Measurements from ENCODE around the gene DNAJB1.

Gene DNAJB1

DNA sequence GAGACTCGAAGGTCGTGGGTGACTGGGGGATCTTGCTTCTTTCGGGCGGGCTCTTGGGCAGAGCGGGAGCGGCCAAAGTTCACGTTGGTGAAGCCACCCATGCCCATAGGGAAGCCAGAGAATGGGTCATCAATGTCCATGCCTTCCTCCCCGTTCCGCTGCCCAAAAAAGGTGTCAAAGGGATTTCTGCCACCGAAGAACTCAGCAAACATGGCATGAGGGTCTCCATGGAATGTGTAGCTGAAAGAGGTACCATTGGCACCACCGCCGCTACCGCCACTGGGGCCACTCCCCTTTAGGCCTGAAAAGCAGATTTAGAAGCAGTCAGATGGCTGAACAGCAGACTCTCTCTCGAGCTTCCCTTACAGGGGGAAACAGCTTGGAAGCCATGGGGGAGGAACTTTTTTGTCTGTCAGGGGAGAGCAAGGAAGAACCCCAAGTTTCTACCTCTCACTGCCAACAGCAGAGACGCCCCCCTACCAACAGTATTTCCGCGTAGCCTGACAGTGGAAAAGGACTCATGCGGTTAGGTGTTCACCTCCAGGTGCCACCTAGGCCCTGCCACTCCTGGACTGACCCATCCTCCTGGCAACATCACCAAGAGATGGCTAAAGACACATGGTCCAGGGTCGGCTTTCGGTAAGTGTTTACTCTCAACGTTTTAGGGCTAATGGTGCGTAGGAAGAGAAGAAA lies 1.3 kb downstream of the DNAJB1 start:
- ChIA-PET POLR2A (interaction anchor here (0.7 to 2.0 kb wide), 7 partner anchors 9 to 90 kb away, joined by 3 to 53 read pairs (median 7); partner anchors contain the start of gene GIPC1), CTCF (interaction anchor here (1.9 kb wide), 1 partner anchor 13 kb away, joined by 7 read pairs; no protein-coding TSS in a partner anchor)
- no peak for DNase-seq (ENCODE audit: extremely low spot score)
- no peak for TF ChIP-seq FOXM1 (IDR thresholded peaks at IDR 0.05; ENCODE audit: borderline replicate concordance)
- TF ChIP-seq HDGF (IDR thresholded peaks at IDR 0.05; ENCODE audit: borderline replicate concordance), result no peak
- TF ChIP-seq NFRKB (IDR thresholded peaks at IDR 0.05), result no peak
- no peak for TF ChIP-seq SP1 (IDR thresholded peaks at IDR 0.05)
- TF ChIP-seq FOXK2 (IDR thresholded peaks at IDR 0.05), result no peak
- no peak for TF ChIP-seq ZNF384 (IDR thresholded peaks at IDR 0.05)
- TF ChIP-seq FOXA1 (IDR thresholded peaks at IDR 0.05), result no peak
- no peak for TF ChIP-seq CTBP1 (IDR thresholded peaks at IDR 0.05; ENCODE audit: borderline replicate concordance)
- no peak for TF ChIP-seq BHLHE40 (IDR thresholded peaks at IDR 0.05; ENCODE audit: borderline replicate concordance)
- no peak for TF ChIP-seq SUZ12 (IDR thresholded peaks at IDR 0.05)

DNA sequence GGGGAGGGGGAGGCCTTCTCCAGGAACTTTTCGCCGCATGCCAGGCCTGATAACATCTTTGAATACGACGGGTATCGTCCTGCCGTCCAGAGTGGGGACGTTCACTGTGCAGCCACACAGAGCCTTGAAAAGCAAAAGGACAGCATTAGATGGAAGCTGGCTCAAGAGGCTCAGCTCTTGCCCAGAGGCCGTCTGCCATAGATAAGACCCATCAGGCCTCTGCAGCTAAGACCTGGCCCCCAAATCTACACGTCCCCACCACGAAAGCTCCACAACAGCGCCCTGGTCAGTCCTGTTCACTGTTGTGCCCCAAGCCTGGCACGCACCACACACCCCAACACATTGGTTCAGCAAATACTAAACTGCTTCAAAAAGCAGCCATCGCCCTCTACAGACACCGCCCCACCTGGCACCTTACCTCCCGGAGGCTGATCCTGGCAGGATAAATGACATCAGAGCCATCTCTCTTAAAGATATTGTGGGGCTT lies 2.1 kb downstream of the DNAJB1 start:
- TF ChIP-seq CTBP1 (IDR thresholded peaks at IDR 0.05; ENCODE audit: borderline replicate concordance) (no peak), ARNT (IDR thresholded peaks at IDR 0.05) (no peak), L3MBTL2 (conservative IDR thresholded peaks at IDR 0.05) (no peak), HDGF (IDR thresholded peaks at IDR 0.05; ENCODE audit: borderline replicate concordance) (no peak)
- ChIA-PET CTCF (no interaction called here), POLR2A (interaction anchor here (0.9 kb wide), 1 partner anchor 41 kb away, joined by 3 read pairs; no protein-coding TSS in a partner anchor)
- no peak for DNase-seq (ENCODE audit: extremely low spot score)

DNA sequence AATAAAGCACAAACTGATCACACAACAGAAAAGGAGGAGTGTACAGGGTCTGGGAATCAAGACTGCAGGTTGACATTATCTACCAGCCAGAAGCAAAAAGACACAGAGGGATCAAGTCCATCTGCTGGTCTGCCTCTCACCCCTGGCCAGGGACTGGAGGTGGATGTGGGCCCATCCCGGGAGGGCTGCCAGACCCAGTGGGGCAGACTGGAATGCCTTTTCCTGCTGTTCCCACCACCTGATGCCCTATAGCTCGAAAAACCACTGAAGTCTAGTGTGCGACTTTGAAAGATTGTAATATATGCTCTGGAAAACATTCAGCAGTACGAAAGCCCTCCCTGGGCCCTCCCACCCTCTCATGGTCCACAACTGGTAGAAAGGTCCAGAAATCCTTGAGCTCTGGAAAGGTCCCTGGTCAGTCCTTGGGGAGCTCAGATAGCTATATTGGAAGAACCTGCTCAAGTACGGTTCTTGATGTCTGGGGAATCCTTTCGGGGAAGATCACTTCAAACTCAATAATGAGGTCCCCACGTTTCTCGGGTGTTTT lies 2.6 kb downstream of the DNAJB1 start:
- no peak for TF ChIP-seq LEF1 (IDR thresholded peaks at IDR 0.05; ENCODE audit: borderline replicate concordance)
- no peak for TF ChIP-seq SP1 (IDR thresholded peaks at IDR 0.05)
- TF ChIP-seq HDGF (IDR thresholded peaks at IDR 0.05; ENCODE audit: borderline replicate concordance), result no peak
- TF ChIP-seq ARNT (IDR thresholded peaks at IDR 0.05), result no peak
- no peak for TF ChIP-seq ELF4 (IDR thresholded peaks at IDR 0.05)
- TF ChIP-seq TARDBP (IDR thresholded peaks at IDR 0.05), result no peak
- no peak for TF ChIP-seq BHLHE40 (IDR thresholded peaks at IDR 0.05; ENCODE audit: borderline replicate concordance)
- no peak for TF ChIP-seq FOXK2 (IDR thresholded peaks at IDR 0.05)
- TF ChIP-seq CTBP1 (IDR thresholded peaks at IDR 0.05; ENCODE audit: borderline replicate concordance), result no peak
- TF ChIP-seq NFRKB (IDR thresholded peaks at IDR 0.05), result no peak
- TF ChIP-seq FOXM1 (IDR thresholded peaks at IDR 0.05; ENCODE audit: borderline replicate concordance), result no peak
- no peak for TF ChIP-seq FOXA1 (IDR thresholded peaks at IDR 0.05)
- no peak for DNase-seq (ENCODE audit: extremely low spot score)
- CTCF ChIA-PET, result no interaction called here
- POLR2A ChIA-PET, result interaction anchor here (0.9 kb wide), 1 partner anchor 41 kb away, joined by 3 read pairs; no protein-coding TSS in a partner anchor

DNA sequence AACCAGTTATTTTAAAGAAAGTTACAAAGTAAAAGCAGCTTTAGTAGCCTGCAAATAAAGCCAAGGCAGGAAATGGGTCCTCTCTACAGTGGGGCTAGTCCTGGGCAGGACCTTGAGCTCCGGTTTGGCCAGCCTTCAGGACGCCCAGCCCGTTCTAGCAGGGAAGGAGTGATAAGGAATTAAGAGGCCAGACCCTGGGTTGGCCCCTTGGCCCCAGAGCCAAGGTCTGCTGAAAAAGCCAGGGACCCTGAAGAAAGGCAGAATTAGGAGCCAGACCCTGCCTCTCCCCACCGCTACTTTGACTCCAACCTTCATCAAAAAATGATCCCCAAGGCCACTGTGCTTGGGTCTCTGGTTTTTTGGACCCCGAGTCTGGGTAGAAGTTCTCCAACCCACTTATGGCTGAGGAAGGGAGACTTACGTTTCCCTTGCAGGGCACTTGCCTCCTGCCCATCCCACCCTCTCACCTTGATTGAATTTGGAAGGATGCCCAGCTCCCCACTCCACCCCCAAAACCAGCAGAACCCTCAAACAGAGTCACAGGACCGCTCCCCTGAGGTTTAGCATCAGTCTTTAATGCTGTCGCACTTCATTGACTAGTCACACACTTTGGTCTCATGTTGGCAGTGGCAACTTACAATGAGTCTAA lies 3.9 kb downstream of the DNAJB1 start:
- TF ChIP-seq NFRKB (IDR thresholded peaks at IDR 0.05), result no peak
- TF ChIP-seq HDGF (IDR thresholded peaks at IDR 0.05; ENCODE audit: borderline replicate concordance), result no peak
- no peak for TF ChIP-seq FOXA1 (IDR thresholded peaks at IDR 0.05)
- TF ChIP-seq LEF1 (IDR thresholded peaks at IDR 0.05; ENCODE audit: borderline replicate concordance), result no peak
- TF ChIP-seq ZNF384 (IDR thresholded peaks at IDR 0.05), result no peak
- TF ChIP-seq FOXK2 (IDR thresholded peaks at IDR 0.05), result no peak
- TF ChIP-seq TARDBP (IDR thresholded peaks at IDR 0.05), result no peak
- no peak for TF ChIP-seq ARNT (IDR thresholded peaks at IDR 0.05)
- no peak for TF ChIP-seq SP1 (IDR thresholded peaks at IDR 0.05)
- TF ChIP-seq, protein P1, sequence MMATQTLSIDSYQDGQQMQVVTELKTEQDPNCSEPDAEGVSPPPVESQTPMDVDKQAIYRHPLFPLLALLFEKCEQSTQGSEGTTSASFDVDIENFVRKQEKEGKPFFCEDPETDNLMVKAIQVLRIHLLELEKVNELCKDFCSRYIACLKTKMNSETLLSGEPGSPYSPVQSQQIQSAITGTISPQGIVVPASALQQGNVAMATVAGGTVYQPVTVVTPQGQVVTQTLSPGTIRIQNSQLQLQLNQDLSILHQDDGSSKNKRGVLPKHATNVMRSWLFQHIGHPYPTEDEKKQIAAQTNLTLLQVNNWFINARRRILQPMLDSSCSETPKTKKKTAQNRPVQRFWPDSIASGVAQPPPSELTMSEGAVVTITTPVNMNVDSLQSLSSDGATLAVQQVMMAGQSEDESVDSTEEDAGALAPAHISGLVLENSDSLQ (IDR thresholded peaks at IDR 0.05), result no peak
- TF ChIP-seq L3MBTL2 (conservative IDR thresholded peaks at IDR 0.05), result no peak
- TF ChIP-seq SUZ12 (IDR thresholded peaks at IDR 0.05), result no peak
- TF ChIP-seq CTBP1 (IDR thresholded peaks at IDR 0.05; ENCODE audit: borderline replicate concordance), result no peak
- TF ChIP-seq ELF4 (IDR thresholded peaks at IDR 0.05), result no peak
- no peak for TF ChIP-seq BHLHE40 (IDR thresholded peaks at IDR 0.05; ENCODE audit: borderline replicate concordance)
- no peak for TF ChIP-seq FOXM1 (IDR thresholded peaks at IDR 0.05; ENCODE audit: borderline replicate concordance)
- no peak for DNase-seq (ENCODE audit: extremely low spot score)
- ChIA-PET CTCF (no interaction called here), POLR2A (interaction anchor here (1.0 kb wide), 1 partner anchor 1351 kb away, joined by 3 read pairs; no protein-coding TSS in a partner anchor)

DNA sequence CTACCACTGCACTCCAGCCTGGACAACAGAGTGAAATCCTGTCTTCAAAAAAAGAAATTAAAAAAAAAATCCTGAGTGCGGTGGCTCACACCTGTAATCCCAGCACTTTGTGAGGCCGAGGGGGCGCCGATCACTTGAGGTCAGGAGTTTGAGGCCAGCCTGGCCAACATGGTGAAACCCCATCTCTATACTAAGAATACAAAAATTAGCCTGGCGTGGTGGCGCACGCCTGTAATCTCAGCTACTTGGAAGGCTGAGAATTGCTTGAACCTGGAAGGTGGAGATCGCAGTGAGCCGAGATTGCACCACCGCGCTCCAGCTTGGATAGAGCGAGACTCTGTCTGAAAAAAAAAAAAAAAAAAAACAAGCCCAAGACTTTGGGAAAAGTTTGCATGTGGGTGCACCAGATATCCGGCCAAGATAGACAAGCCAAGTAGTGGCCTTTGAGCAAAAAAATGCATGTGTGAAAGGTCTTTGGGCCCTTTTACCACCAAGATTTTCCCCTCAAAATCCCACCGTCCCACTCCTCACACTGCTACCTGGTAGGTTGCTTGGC lies 5.7 kb downstream of the DNAJB1 start:
- POLR2A ChIA-PET, result no interaction called here
- no peak for TF ChIP-seq CTBP1 (IDR thresholded peaks at IDR 0.05; ENCODE audit: borderline replicate concordance)
- TF ChIP-seq ELF4 (IDR thresholded peaks at IDR 0.05), result no peak
- no peak for TF ChIP-seq NFRKB (IDR thresholded peaks at IDR 0.05)
- TF ChIP-seq FOXK2 (IDR thresholded peaks at IDR 0.05), result no peak
- no peak for TF ChIP-seq ZNF384 (IDR thresholded peaks at IDR 0.05)
- no peak for TF ChIP-seq HDGF (IDR thresholded peaks at IDR 0.05; ENCODE audit: borderline replicate concordance)
- TF ChIP-seq SUZ12 (IDR thresholded peaks at IDR 0.05), result no peak
- TF ChIP-seq, protein P1 (IDR thresholded peaks at IDR 0.05), result no peak
- no peak for TF ChIP-seq BHLHE40 (IDR thresholded peaks at IDR 0.05; ENCODE audit: borderline replicate concordance)
- TF ChIP-seq ARNT (IDR thresholded peaks at IDR 0.05), result no peak
- no peak for TF ChIP-seq LEF1 (IDR thresholded peaks at IDR 0.05; ENCODE audit: borderline replicate concordance)
- TF ChIP-seq L3MBTL2 (conservative IDR thresholded peaks at IDR 0.05), result no peak
- TF ChIP-seq FOXA1 (IDR thresholded peaks at IDR 0.05), result no peak
- TF ChIP-seq TARDBP (IDR thresholded peaks at IDR 0.05), result no peak
- TF ChIP-seq SP1 (IDR thresholded peaks at IDR 0.05), result no peak
- TF ChIP-seq FOXM1 (IDR thresholded peaks at IDR 0.05; ENCODE audit: borderline replicate concordance), result no peak
- CTCF ChIA-PET, result interaction anchor here (1.5 kb wide), 1 partner anchor 9 kb away, joined by 3 read pairs; no protein-coding TSS in a partner anchor
- DNase-seq (ENCODE audit: extremely low spot score), result no peak

Measured in HEK293T (cell line).